ENCODE measurements around the gene PDE3A.

GRCh38 chr12:20459920-20460319 is 91.6 kb downstream of the PDE3A start:
- no peak for TF ChIP-seq POLR2A (IDR thresholded peaks at IDR 0.05)
- TF ChIP-seq, protein P1, sequence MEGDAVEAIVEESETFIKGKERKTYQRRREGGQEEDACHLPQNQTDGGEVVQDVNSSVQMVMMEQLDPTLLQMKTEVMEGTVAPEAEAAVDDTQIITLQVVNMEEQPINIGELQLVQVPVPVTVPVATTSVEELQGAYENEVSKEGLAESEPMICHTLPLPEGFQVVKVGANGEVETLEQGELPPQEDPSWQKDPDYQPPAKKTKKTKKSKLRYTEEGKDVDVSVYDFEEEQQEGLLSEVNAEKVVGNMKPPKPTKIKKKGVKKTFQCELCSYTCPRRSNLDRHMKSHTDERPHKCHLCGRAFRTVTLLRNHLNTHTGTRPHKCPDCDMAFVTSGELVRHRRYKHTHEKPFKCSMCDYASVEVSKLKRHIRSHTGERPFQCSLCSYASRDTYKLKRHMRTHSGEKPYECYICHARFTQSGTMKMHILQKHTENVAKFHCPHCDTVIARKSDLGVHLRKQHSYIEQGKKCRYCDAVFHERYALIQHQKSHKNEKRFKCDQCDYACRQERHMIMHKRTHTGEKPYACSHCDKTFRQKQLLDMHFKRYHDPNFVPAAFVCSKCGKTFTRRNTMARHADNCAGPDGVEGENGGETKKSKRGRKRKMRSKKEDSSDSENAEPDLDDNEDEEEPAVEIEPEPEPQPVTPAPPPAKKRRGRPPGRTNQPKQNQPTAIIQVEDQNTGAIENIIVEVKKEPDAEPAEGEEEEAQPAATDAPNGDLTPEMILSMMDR (IDR thresholded peaks at IDR 0.05 in 4 of 5, conservative IDR thresholded peaks at IDR 0.05 in 1 of 5), result no peak

Measured in gastrocnemius medialis (tissue), 4 donors.